Putamen (tissue), 1 donor: ENCODE results near the gene KIF18B.
"Not testable (repeated sequence)": the region's sequence is repeated elsewhere in the genome, so short reads cannot be mapped to it uniquely, and the experiment has no call there.

Experiments
- DNase-seq: peaks from one replicate; pipeline ENCODE4 v3.0.0-alpha.2; 2016; ENCODE audit warnings: low spot score

KIF18B gene

DNA sequence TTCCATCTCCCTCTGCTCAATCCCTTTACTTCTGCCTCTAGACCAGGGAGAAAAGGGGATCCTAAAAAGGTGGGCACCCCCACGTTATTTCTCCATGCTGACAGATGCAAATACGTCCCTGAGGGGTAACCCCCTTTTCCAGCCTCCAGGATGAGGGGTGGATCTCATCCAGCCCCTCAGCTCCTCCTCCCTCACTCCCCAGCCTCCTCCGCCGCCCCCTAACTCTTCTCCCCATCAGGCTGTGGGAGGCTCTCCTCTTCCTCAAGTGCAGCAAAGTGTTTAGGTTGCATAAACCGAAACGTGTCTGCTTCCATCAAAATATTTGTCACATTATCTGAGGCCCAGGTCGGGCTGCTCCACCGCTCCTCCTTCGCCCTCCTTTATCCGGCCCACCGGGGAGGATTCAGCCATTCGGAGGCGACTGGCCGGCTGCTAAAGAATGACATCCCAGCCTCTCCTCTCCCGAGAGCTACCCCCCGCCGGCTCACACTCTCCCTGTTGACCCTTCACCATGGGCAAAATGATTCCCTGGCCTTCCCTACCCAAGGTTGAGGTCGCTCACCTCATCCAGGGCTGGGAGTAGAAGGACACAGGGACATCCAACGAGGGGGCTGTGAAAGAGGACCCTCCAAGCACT lies 21.7 kb upstream of the KIF18B start:
- DNase-seq = no peak

DNA sequence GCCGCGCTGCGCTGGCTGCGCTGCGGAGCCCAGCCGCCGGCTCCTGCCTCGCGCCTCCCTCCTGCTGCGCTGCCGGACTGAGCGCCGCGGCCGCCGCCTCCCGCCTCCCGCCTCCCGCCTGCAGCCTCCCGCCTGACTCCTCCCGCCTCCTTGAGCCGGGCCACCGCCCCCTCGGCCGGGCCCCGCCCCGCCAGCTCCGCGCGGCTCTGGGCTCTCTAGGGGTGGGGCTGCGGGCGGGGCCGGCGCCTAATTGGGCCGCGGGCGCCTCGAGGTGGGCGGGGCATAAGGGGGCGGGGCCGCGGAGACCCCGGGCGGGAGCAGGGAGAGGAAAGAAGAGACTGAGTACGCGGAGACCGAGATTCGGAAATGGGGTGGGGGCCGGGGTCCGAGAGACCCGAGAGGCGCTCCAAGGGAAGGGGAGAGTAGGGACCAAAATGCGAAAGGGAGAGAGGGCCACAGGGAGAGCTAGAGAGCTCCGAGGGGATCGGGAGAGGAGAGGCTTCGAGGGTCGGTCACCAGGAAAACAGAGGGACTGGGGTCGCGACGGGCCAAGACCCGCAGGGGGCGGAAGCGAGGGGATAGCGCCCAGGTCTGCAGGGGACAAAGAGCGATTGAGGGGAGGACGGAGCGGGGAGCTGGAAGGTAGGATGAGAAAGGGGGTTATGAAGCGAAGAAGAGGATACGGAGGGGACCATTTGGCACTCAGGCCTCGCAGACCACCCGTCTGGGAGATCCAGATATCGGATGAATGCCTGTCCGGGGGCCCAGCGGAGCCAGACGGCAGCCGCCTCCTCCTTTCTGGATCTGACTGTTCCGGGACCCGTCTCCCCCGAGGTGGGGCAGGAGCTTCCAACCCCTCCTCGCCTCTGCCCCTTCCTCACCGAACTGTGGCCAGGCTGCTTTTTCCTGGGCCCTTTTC lies 20.9 kb upstream of the KIF18B start, which contains the start of gene C1QL1:
C1QL1 (minus strand) TSS at position 79 of the 919 bp plus-strand sequence. CDS start 255 bp downstream, outside the sequence.
- peak; percentile 82 for DNase-seq

DNA sequence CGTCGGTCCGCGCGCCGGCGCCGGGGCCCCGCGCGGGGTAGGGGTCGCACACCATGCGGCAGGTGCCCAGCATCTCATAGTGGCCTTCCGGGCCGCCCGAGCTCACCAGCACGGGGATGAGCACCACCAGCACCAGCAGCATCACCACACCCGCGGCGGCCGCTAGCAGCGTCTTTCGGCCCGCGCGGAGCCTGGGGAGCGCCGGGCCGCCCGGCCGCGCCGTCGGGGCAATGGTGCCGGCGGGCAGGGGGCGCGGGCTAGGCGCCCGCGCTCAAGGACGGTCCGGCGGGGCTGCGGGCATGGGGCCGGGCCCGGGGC lies 20.3 kb upstream of the KIF18B start:
- no peak for DNase-seq

DNA sequence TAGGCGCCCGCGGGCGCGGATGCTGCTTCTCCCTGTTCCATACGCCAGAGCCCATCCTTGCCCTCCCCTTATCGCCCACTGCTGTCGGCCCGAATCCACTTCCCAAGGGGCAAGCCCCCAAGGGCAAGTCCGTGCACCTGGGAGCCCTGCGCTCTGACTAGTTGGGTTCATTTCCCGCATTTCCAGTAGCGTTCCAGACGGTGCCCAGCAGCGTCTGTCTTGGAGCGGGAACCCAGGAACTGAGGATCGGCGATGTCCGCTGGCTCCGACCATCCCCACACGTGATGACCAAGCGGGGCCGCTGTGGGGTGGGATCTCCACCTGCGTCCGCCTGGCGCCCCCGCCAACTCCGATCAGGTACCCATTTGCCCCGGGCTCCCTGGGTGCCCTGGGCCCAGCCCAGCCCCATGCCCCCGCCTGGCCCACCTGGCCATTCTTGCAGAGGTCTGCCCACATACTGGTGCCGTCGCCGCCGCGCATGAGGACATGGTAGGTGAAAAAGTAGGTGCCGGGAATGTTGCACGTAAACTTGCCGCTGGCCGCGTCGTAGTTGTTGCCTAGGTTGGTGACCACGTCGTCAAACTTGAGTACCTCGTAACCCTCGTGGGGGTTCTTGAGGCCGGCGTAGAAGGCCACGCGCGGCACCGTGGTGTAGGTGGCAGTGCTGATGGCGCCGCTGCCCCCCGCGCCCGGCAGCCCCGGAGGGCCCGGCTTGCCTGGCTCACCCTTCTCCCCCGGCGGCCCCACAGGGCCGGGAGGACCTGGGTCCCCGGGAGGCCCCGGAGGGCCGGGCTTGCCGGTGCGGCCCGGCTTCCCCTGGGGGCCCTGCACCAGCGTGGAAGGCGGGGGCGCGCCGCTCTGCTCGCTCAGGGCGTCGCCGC lies 19.7 kb upstream of the KIF18B start:
- DNase-seq = no peak

DNA sequence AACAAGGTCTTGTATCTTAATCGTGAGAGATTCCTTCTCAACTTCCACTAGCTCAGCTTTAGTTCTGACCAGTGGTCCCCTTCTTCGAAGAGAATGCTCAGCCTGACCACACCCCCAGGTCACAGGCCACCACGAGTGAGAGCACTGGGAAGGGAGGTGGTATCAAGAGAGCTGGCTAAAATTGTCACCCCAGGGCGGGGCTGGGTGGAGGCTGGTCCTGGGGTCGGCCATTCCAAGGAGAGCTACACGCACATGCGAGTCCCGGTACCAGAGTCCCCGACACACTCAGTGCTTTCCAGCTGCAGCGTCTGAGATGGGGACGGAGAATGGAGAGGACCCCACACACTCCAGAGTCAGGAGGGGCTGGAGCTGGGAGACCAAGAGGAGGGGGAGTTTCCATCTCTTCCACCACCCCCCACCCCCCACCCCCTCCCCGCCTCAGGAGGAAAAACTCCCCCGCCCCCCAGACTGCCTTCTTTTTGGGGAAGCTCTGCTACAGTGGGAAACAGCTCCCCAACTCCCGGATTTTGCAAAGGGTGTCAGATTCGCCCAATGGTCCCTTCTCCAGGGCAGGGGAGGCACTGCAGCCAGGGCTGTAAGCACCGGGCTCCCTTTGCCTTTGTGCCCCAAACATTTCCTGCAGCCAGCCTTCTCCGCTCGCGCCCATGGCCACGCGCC lies 18.9 kb upstream of the KIF18B start:
- DNase-seq = no peak

DNA sequence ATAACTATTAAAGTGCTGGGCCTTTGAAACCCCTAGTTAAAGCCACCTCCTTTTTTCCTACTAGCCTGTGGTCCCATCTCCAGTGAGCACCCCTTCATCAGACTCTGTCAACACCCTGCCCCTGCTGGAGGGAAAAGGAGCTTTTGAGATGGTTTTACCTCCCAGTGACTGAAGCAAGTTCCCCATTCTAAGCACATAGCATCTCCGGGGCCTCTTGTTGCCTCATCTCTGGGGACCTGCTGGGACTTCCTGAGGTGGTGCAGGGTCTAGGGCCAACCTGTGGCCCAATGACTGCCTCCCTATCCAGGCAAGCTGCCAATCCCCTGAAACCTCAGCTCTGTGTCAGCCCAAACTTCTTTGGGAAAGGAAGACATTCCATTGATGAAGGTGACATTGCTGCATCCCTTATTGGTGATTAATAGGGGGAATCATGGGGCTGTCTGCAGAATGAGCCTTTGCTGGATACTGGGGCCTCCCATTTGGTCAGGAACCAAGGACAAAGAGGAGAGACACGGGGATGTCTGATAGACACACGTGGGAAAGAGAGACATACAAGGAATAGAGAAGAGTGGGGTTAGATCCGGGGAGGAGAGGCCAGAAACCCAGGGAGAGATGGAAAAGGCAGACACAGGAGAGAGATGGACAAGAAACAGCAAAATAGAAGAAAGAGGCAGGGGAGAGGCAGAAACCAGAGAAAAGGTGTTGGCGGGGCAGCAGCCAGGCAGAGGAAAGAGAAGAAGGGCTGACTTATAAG lies 18.1 kb upstream of the KIF18B start:
- DNase-seq = no peak

DNA sequence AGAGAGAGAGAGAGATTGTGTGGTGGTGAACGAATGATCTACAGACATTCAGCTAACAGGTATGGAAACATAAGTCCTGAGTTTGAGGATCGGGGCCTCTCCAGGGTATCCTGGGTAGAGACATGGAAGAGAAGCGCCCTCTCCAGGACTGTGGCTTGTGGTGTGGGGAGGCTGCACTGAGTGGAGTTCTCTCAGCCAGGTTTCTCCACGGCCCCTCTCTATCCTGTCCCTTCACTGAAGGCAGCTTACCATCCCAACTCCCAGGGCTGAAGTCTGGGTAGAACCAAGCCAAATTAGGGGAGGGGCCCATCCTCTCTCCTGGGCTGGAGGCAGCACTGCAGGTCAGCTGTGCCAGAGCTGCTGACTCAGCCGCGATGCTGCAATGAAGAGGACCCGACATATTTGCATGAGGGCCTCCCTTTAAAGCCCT lies 14.4 kb upstream of the KIF18B start:
- DNase-seq = no peak

DNA sequence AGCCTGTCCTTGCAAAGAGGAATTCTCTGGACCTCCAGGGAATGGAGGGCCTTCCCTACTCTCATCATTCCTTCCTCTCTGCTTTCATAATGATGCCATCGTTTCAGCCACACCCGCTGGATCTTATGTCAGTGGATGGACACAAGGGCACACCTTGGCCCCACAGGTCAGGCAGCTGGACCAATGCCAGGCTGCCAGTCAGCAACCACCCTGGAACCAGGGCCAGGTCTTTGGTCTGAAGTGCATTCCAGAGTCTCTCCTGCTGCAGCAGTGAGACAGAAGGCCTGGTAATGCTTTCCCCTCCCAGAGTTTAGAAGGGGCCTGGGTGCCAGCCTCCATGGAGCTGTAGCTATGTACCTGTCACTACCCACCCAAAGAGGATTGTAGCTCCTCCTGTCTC lies 13.1 kb upstream of the KIF18B start:
- DNase-seq = no peak

DNA sequence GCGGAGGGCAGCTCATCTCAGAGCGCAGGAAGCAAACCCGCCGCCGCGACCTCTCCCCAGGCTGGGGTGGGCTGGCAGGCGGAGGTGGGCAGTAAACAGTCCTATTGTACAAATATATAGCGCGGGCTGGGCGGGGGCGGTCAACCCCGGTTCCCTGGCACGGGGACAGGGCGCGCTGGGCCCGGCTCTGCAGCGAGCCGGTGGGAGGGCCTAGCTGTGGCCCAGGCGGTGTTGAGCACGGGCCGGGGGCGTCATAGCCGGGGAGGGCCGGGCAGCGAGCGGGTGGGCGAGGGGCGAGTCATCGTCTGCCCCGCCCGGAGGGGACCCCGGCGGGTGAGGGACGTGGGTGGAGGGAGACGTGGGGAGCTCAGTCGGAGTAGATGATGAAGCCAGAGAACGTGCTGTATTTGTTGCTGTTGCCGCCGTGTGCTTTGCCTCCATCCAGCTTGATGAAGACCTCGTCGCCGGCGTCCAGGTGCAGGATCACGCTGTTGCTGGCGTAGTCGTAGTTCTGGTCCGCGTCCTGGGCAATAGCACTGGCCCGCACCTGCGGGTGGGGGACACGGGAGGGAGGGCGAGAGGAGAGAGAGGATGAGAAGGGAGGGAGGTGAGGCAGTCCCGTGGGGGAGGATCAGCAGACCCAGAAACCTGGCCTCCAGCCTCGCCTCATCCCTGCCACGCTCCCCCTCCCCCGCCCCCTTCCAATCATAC lies 12.4 kb upstream of the KIF18B start:
- DNase-seq = no peak

DNA sequence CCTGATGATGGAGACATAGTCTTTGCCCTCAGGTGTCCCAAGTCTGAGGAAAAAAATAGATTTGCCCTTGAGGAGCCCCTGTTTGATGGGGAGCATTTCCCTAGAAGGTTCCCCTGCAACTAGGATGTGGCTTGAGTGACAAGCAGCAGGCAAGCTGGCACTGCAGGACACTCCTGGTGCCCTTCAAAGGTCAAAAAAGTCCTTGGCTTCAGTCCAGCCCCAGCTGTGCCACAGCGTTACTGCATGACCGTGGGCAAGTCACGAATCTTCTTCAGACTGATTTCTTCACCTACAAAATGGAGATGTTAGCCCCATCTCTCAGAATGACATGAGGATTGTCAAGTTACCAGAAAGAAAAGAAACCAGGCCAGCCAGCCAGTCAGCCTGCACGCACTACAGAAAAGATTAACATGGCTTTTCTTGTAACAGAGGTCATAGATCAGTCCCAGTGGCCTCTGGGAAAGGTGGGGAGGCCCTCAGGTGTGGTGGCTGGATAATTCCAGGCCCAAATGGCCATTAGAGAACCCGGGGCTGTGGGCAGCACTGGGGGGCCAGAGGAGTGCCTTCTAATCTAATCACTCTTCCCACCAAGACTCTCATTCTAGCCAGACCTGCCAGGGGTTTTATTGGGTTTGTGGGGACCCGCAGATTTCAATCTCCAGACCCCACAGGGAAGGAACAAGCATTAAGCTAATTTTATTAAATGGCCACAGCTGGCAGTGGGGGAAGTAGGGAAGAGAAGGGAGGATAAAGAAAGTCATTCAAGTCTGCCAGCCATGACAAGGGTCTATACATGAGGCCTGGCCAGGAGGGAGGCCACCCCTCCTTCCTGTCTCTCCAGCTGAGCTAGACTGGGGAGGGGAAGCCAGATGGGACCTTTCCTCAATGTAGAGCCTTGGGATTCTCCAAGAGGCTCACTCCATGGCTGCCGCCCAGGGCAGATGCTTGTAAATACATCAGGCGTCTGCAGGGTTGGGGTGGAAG lies 9.7 kb upstream of the KIF18B start:
- no peak for DNase-seq

DNA sequence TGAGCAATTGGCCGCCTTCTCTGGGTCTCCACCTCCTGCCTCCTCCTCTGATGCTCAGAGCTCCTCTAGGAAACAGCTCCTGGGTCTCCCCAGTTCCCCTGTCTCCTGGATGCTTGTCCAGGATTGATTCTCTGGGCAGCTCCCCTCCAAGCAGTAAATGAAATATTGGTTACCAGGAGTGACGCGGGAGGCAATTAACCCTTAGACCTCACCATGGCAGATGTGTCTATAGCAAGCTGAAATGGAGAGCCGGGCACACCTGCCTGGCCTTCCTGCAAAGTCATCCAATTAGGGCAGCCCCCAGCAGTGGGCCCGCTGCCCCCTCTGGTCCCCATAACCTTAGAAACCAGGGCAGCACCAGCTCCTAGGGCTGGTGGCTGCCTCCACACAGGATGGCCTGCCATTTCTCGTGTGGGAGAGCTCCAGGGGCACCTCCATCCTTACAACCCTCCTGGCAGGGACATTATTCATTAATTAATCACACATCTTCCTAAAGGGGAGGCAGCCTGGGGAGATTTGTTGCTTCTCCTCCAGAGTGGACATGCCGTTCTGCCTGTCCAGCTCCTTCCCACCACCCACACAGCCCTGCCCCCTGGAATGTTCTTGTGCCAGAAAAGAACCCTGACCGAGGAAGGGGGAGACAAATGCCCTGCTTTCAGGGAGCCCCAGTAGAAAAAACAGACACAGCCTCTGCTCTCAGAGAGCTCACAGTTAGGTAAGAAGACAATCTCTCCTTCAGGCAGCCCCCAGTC lies 8.3 kb upstream of the KIF18B start:
- DNase-seq = no peak

DNA sequence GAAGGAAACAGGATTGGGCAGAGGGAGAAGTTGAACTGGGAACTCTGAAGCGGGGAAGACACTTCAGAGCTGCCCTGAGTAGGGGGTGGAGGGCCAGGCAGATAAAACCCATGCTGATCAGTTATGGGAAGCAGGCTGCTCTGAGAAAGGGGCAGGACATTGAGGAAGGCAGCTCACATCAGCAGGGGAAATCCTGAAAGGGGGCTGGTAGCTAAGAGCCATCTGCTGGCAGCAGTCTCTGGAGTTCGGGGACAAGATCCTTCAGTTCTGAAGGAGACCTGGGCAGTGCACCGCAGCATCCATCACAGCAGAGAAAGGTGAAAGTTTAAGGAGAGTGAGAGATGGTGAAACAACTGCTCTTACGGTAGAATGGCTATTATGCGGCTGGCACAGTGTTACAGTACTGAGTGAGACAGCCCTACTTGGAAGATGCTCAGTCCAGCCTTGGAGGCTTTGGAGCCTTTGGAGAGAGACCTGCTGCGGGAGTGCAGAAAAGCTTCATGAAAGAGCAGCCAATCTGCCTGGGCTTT lies 5.4 kb upstream of the KIF18B start:
- no peak for DNase-seq

DNA sequence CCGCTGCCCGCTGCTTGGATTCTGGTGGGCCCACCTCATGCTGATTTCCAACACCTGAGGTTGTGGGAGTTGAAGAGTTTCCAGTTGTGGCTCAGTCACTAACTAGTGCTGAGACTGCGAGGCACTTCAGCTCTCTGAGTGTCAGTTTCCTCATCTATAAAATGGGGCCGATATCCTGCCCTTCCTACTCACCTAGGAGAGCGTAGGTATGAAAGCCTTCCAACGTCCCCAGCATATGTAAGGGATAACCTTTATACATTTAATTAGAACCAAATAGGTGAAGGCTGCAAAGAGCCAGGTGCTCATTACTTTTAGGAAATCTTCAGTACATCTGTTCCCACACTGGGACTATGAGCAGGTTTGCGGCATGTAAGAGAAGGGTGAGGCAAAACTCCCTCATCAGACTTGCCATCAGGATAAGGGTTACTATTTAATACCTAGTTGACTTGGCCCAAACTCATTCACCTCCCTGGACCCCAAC lies 782 bp upstream of the KIF18B start:
- no peak for DNase-seq

DNA sequence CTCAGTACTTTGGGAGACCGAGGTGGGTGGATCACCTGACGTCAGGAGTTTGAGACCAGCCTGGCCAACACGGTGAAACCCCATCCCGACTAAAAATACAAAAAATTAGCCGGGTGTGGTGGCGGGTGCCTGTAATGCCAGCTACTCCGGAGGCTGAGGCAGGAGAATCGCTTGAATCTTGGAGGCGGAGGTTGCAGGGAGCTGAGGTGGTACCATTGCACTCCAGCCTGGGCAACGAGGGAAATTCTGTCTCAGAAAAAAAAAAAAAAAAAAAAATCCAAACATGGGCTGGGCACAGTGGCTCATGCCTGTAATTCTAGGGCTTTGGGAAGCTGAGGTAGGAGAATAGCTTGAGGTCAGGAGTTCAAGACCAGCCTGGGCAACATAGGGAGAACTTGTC lies 1.9 kb downstream of the KIF18B start:
- DNase-seq = not testable (repeated sequence)

DNA sequence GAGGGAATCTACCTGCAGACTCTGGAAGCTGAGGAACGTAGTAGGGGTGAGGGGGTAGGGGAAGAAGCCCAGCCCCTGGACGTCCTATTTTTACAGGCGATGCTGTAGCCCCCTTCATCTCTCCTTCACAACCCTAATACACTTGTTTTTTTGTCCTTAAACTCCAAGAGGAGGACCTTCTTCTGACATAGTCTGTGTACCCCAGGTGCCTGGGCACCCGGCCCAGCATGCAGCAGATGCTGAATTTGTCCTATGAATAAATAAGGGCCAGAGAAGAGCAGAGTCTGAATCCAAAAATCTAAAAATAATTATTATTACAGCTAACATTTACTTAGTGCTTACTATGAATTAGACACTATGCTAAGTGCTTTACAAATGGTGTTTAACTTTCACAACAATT lies 5.1 kb downstream of the KIF18B start:
- no peak for DNase-seq

DNA sequence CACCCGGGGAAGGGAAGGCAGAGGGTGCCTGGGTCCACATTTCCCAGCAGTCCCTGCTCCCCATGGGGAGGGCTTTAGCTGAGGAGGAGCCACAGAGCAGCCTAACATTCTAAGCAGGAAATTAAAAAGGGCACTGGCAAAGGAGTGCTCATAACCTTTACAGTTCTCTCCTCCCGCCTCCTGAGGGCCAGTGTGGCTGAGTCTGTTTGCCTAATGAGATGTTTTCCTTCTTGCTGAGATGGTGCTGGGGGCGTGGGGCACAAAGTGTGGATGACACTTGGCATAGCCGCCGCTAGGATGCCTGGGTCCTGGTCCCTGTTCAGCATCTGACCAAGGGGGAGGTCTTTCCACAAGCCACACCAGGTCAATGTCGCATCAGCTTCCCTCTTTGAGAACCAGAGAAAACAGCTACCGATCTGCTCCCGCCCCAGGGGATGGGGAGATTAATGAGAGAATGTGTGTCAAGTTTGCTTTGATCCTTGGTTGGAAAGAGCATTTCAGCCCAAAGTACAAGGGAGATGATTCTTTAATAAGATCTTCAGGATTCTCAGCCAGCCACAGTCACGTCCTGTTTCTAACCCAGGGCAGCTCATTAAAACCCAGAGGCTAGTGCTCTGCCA lies 5.8 kb downstream of the KIF18B start:
- DNase-seq = no peak

DNA sequence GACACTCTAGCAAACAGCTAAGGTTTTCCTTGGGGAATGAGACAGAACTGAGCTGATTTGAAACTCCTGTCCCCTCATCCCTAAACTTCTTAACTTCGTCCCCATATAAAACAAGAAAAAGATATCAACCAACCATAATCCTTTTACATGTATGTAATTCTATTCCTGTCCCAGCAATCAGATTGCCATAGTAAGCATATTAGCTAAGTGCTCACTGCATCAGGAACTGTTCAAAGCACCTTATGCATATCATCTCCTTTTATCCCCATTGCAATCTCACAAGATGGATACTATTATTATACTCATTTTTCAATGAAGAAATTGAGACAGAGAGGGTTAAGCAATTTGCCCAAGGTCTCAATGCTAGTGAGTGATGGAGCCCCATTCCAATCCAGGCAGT lies 6.8 kb downstream of the KIF18B start:
- DNase-seq = no peak

DNA sequence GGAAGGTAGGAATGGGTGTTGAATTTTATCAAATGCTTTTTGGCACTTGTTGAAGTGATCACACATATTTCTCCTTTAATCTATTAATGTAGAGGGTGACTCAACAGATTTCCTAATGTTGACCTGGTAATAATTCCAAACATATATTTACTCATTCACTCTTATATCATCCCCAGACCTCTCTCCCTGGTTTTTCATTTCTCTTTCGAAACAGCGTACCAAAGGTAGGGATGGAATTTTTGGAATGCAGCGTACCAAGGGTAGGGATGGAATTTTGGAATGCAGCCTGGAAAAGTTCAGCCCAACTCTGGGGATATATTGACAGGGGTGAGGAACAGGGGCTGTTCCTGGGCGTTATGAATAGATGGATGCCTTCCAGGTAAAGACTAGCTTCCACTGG lies 7.3 kb downstream of the KIF18B start:
- no peak for DNase-seq
